Measurements from ENCODE around the gene PSMD5. TPM values are rescaled to one million over a fixed set of nuclear protein-coding genes. Genes with fewer than 3 reads are reported as not detected.

PSMD5 gene
- polyA plus RNA-seq, 1 donor (not counting 4 experiments of a cell fraction or from before 2014, with no cell fraction given), result 55.2 TPM

GRCh38 chr9:120864719-120865118, 22.0 kb upstream of the PSMD5 start:
- FAIRE-seq, result no peak
- H3K4me2 ChIP-seq (ENCODE audit: control insufficient read depth, extremely low read depth, insufficient read depth, low read depth, low read length), result no peak overlapping the region
- H3K4me1 ChIP-seq (ENCODE audit: control insufficient read depth, extremely low read depth, insufficient read depth, low read length), result peaks cover 10% of the 10 kb centered on the region
- no peak overlapping the region for H3K27ac ChIP-seq (ENCODE audit: control insufficient read depth, insufficient read depth, low read length)
- no peak overlapping the region for H2AFZ ChIP-seq (ENCODE audit: control insufficient read depth, low read length)
- TF ChIP-seq CTCF (optimal IDR thresholded peaks at IDR 0.05 in 1 of 3, IDR thresholded peaks at IDR 0.05 in 1 of 3, conservative IDR thresholded peaks at IDR 0.05 in 1 of 3; ENCODE audit: extremely low read depth in 1 of 3, insufficient read depth in 2 of 3, low read length in 3 of 3) (no peak), EZH2 (IDR thresholded peaks at IDR 0.05; ENCODE audit: low read length) (no peak)
- H3K79me2 ChIP-seq (ENCODE audit: control insufficient read depth, insufficient read depth, low read length), result no peaks in the 10 kb centered on the region
- dilution Hi-C loops (cut with MboI; ENCODE audit: extremely low pct_ligation_motif_present, low sequenced_read_pairs), result no loop called here
- no peak overlapping the region for H3K4me3 ChIP-seq (ENCODE audit: control insufficient read depth in 2 of 3, extremely low read depth in 1 of 3, insufficient read depth in 2 of 3, low read depth in 1 of 3, low read length in 3 of 3)
- no peaks in the 10 kb centered on the region for H3K27me3 ChIP-seq (ENCODE audit: control insufficient read depth, extremely low read depth, insufficient read depth, low read length)
- H3K9ac ChIP-seq (ENCODE audit: control insufficient read depth, extremely low read depth, insufficient read depth, low read length), result no peak overlapping the region
- DNase-seq (ENCODE audit: low read depth, low spot score), result no peak
- no peaks in the 10 kb centered on the region for H4K20me1 ChIP-seq (ENCODE audit: control insufficient read depth, extremely low read depth, insufficient read depth, low read length)
- no peaks in the 10 kb centered on the region for H3K9me3 ChIP-seq (ENCODE audit: control insufficient read depth, low read depth, low read length)
- peaks cover 3 to 31% of the 10 kb centered on the region in 2 experiments for H3K36me3 ChIP-seq (ENCODE audit: control insufficient read depth in 2 of 2, extremely low read depth in 1 of 2, insufficient read depth in 2 of 2, low read length in 2 of 2)
- H3K9me1 ChIP-seq (ENCODE audit: control insufficient read depth, extremely low read depth, insufficient read depth, low read length), result no peaks in the 10 kb centered on the region

GRCh38 chr9:120863833-120864232, 21.1 kb upstream of the PSMD5 start:
- Histone ChIP-seq H3K36me3 (ENCODE audit: control insufficient read depth in 2 of 2, extremely low read depth in 1 of 2, insufficient read depth in 2 of 2, low read length in 2 of 2) (peaks cover 3 to 34% of the 10 kb centered on the region in 2 experiments), H3K27me3 (ENCODE audit: control insufficient read depth, extremely low read depth, insufficient read depth, low read length) (no peaks in the 10 kb centered on the region)
- no peak for FAIRE-seq

More at GRCh38 chr9:120863833-120864232, 21.1 kb upstream of the PSMD5 start:
- no peaks in the 10 kb centered on the region for H3K9me1 ChIP-seq (ENCODE audit: control insufficient read depth, extremely low read depth, insufficient read depth, low read length)
- DNase-seq (ENCODE audit: low read depth, low spot score), result no peak
- dilution Hi-C loops (cut with MboI; ENCODE audit: extremely low pct_ligation_motif_present, low sequenced_read_pairs), result no loop called here
- no peak for TF ChIP-seq CTCF (optimal IDR thresholded peaks at IDR 0.05 in 1 of 3, IDR thresholded peaks at IDR 0.05 in 1 of 3, conservative IDR thresholded peaks at IDR 0.05 in 1 of 3; ENCODE audit: extremely low read depth in 1 of 3, insufficient read depth in 2 of 3, low read length in 3 of 3)
- TF ChIP-seq EZH2 (IDR thresholded peaks at IDR 0.05; ENCODE audit: low read length), result no peak
- H3K9me3 ChIP-seq (ENCODE audit: control insufficient read depth, low read depth, low read length), result no peaks in the 10 kb centered on the region
- H4K20me1 ChIP-seq (ENCODE audit: control insufficient read depth, extremely low read depth, insufficient read depth, low read length), result no peaks in the 10 kb centered on the region
- H3K79me2 ChIP-seq (ENCODE audit: control insufficient read depth, insufficient read depth, low read length), result no peaks in the 10 kb centered on the region
- H3K4me1 ChIP-seq (ENCODE audit: control insufficient read depth, extremely low read depth, insufficient read depth, low read length), result peaks cover 5% of the 10 kb centered on the region
- no peak overlapping the region for H3K9ac ChIP-seq (ENCODE audit: control insufficient read depth, extremely low read depth, insufficient read depth, low read length)
- H3K4me2 ChIP-seq (ENCODE audit: control insufficient read depth, extremely low read depth, insufficient read depth, low read depth, low read length), result no peak overlapping the region
- no peak overlapping the region for H3K27ac ChIP-seq (ENCODE audit: control insufficient read depth, insufficient read depth, low read length)
- H2AFZ ChIP-seq (ENCODE audit: control insufficient read depth, low read length), result no peak overlapping the region
- H3K4me3 ChIP-seq (ENCODE audit: control insufficient read depth in 2 of 3, extremely low read depth in 1 of 3, insufficient read depth in 2 of 3, low read depth in 1 of 3, low read length in 3 of 3), result no peak overlapping the region
